GM19397 (cell line): Measurements from ENCODE around the gene SLC22A31.
"Not testable (repeated sequence)": the region's sequence is repeated elsewhere in the genome, so short reads cannot be mapped to it uniquely, and the experiment has no call there.

Experiments used
- ATAC-seq: cut with Tn5 transposase; IDR thresholded peaks from one replicate; pipeline ENCODE4 v1.9.1; 2021; ENCODE audit warnings: mild to moderate bottlenecking, moderate library complexity; ENCODE audit not compliant: unreplicated experiment

The SLC22A31 gene

GRCh38 chr16:89167425-89167941 lies 32.9 kb downstream of the SLC22A31 start:
- no peak for ATAC-seq

DNA sequence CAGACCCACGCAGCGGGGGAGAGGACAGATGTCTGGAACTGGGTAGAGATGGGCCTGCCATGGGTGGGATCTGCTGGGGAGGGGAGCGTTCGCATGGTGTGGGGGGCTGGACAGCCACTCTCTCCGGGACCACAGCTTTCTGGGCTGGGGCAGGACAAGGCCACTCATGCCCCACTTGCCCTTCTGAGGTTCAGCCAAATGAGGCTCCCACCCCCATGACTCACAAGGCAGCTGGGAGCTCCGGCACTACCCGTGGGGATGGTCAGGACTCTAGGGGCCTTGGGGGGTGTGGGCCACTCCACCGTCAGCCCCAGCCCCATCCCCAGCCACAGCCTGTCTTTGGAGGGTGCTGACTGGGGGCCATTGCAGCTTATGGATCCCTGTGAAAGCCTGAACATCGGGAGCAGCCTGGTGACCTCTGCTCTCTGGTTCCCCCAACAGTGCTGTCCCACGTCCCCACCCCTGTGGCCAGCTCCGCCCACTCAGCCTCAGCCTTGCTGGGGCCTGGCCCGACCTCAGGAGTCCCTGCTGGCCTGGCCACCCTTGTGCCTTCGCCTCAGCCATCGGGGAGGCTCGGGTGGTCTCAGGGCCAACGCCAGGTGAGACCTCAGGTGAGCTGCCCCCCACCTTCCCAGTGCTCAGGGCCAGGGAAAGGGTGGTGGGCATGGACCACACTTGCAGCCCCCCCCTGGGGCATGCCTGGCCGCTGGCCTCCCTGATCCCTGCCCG lies 33.5 kb downstream of the SLC22A31 start:
- no peak for ATAC-seq

DNA sequence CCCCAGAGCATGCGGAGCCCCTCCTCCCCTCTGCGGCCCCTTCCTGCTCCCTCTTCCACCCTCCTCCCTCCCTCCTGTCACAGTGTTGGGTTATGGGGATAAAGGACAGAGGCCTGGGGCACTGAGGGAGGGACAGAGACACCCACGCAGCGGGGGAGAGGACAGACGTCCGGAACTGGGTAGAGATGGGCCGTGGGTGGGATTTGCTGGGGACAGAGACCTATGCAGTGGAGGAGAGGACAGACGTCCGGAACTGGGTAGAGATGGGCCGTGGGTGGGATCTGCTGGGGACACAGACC lies 34.7 kb downstream of the SLC22A31 start:
- ATAC-seq = not testable (repeated sequence)

- ATAC-seq = no peak
Measured at GRCh38 chr16:89164847-89165680, 35.3 kb downstream of the SLC22A31 start.

DNA sequence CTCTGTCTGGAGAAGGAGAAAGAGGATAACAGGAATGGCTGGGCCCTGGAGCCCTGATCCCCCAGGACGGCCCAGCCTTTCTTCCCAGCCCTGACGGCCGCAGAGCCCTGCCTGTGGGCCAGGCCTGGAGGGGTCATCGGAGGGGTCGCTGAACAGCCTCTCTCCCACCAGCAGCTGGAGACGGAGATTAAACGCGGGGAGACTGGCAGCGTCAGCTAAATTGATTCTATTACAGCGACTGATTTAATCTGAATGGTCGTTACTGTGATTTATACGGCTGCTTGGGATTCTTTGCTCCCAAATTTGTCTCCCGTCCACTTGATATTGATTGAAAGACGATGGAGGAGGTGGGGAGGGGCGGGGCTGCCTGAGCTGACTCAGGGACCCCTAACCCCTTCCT lies 35.9 kb downstream of the SLC22A31 start:
- no peak for ATAC-seq

DNA sequence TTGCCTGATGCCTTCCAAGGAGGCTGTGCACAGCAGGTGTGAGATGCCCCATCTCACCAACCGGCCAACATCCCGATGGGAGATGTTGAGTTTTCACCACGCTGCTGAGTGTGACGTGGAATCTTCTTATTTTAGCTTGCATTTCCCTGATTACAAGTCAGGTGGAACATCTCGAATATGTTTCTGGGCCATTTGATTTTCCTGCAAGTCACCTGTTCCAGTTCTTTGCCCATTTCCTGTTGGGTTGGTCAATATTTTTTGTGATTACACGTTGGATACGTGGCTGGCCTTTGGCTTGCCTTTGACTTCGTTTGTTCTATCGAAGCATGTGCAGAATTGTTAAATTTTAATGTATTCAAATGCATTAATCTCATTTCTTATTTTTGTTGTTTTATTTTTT lies 37.0 kb downstream of the SLC22A31 start:
- no peak for ATAC-seq

GRCh38 chr16:89161763-89162713 lies 38.3 kb downstream of the SLC22A31 start:
- ATAC-seq = no peak

- ATAC-seq = no peak
Measured at GRCh38 chr16:89160977-89161701, 39.2 kb downstream of the SLC22A31 start.

DNA sequence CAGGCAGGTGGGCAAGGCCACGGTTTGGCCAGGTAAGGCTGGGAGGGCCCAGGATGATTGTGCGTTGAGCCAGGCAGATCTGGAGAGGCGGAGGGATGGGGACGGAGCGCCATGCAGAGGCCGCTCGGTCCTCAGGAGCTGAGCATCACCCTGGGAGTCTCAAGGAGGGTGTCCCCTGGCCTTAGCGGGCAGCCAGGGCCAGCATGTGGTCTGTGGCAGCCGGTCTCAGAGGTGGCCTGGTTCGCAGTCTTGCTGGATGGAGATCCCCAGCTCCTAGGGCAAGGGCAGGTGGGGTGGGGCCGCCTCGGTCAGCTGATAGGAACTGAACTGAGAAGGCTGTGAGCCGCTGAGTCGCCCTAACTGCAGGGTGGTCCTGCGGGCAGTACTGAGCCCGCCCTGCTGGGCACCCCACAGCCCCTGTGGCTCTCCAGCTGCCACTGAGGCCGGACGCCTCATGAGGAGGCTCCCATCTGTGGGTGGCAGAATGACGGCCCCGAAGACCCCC lies 40.4 kb downstream of the SLC22A31 start:
- ATAC-seq = no peak

GRCh38 chr16:89159066-89159849 lies 41.1 kb downstream of the SLC22A31 start:
- no peak for ATAC-seq

GRCh38 chr16:89157778-89158177 lies 42.6 kb downstream of the SLC22A31 start:
- ATAC-seq = no peak

DNA sequence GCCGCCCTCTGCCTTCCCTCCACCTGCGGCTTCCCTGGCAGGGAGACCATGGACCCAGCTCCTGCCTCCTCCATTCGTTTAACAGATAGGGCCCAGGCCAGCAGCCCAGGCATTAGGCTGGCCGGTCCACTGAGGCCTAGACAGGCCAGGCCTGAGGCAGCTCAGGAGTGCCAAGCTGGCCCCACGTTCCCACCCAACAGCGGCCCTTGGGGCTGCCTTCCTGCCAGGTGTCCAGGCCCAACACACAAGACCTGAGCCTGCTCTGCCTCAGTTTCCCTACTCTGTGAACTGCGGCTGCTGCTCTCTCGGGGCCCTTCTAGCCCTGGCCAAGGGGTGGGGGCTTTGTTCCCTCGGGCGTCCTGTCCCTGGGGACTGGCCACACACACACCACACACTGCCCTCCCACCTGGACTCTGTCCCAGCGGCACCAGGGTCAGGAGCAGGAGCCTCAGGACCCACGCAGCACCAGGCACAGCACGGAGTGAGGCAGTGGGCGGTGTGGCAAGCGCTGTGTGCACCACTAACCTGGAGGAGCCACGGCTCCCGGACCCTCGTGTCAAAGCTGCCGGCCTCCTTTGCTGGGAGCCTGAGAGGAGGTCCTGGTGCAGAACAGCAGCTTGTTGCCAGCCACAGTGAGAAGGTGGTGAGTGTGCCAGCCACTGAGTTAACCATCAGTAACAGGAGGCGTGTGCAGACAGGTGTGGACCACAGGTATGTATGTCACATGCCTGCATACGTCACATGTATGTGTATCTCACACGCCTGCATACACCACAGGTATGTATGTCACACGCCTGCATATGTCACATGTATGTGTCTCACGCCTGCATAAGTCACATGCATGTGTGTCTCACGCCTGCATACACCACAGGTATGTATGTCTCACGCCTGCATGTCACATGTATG lies 43.3 kb downstream of the SLC22A31 start:
- ATAC-seq = no peak

- no peak for ATAC-seq
Measured at GRCh38 chr16:89155851-89156739, 44.2 kb downstream of the SLC22A31 start.

- ATAC-seq = no peak
Measured at GRCh38 chr16:89155184-89155679, 45.1 kb downstream of the SLC22A31 start.

DNA sequence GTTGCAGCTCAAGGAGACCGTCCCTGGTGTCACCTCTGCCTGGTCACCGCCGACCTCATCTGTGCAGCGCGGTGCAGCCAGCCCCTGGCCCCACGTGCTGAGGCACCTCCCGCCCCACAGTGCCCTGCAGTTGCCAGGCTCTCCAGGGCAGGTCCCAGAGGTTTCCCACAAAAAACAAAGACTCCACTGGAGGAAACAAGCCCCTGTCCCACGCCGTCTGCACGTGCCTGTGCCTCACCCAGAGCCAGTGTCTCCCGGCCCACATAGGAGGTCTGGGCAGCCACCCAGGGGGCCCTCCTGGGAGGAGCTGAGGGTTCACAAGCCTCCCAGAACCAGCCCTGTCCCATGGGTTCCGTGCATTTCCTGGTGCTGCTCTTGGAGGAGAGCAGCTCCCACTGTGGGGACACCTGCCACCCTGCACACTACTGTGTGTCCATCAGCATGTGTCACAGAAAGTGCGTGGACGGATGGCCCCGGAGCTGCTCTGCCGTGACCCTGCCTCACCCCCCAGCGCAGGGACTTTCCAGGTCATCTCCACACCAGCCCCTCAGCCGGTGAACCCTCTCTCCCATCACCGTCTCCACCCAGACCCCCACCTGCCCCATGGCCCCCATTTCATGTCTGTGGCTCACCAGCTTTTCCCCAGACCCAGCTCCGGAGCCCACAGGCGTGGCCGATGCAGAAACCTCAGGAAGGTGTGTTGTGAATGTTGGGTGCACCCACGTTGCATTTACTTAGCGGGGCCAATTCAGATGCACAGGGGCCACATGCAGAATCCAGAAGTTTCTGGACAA lies 45.8 kb downstream of the SLC22A31 start:
- ATAC-seq = no peak

GRCh38 chr16:89153848-89154271 lies 46.5 kb downstream of the SLC22A31 start:
- no peak for ATAC-seq
